Cerebellar cortex (tissue), 1 donor: Measurements from ENCODE around the gene ZFP62.

Experiments
- DNase-seq: peaks from one replicate; pipeline ENCODE4 v3.0.0-alpha.2; 2015; ENCODE audit warnings: low spot score

Gene ZFP62

DNA sequence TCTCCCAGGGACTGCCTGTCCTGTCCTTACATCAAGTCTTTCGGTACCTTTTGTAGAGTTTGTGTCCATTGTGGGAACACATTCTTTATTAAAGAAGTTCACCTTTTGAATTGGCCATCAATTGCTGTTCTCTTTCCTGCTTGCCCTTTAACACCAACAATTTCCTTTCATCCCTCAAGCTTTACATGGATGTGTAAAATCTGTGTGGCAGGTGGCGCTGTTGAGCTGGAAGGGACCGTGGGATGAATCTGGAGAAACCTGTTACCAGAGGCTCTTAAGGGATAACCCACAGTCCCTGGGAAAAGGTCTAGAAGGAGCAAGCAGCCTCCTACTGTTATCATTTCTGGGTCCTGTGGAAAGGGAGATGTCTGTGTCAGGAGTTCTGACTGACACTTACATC is 7.9 kb upstream of the ZFP62 start:
- peak; percentile 85 for DNase-seq

DNA sequence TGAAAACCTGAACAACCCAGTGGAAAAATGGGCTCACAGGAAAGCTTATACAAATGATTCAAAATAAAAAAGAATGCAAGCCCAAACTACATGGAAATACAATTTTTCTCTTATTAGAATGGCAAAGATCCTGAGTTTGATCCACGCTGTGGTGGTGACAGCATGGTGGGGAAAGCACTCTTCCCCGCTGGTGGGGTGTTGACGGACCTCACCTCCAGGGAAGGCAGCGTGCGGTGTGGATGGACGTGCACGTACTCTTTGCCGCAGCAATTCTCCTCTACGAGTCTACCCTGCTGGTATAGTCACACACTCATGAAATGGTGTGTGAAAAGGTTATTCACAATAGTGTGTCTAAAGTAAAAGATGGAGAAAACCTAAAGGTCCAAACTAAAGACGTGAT is 5.9 kb upstream of the ZFP62 start:
- no peak for DNase-seq

DNA sequence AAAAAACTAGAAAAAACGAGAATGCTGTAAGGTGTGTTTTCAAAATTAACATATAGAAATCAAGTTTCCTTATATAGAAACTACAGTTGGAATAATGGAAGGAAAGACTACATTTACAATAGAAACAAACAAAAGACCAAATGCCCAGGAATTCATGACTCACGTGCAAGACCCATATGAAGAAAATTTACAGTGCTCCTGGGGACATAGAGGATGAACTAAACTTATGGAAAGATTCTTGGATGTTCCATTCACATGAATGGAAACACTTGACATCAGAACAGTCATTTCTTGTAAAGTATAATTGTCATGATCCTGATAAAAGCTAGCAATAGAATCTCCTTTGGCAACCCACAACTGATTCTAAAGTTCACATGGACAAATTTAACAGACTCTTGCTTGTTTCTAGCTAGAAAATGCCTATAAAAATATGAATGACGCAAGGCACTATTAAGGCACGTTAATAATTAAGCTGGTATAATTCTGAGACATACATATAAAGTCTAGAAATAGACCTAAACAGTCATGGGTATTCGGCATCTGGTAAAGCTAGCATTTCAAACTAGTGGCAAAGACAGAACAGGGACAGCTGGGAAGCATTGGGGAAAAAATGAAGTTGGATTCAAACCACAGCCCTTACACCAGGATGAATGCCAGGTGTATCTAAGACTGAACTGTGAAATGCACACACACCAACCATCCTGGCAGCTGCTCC is 5.1 kb upstream of the ZFP62 start:
- no peak for DNase-seq

DNA sequence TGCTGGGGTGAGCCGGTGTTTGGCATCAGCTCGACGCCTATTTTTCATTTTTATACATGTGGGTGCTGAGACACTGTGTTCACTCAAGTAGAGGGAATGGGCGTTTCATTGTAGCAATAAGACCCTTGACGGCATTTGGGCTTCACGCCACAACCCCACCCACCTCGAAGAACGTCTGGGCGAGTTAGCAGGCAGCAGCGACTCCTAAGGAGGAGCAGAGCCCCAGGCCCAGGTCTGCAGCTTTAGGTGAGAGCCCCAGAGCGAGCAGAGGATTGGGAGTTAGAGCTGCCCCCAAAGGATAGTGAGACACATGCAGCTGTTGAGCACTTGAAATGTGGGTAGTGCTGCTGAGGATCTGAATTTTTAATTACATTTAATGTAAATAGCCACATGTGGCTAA is 1.6 kb upstream of the ZFP62 start:
- DNase-seq = peak; percentile 38

GRCh38 chr5:180860273-180860886 is 696 bp downstream of the ZFP62 start:
- DNase-seq = peak; percentile 64

- DNase-seq = no peak
These were observed 2.5 kb downstream of the ZFP62 start for GRCh38 chr5:180858586-180858985.

- DNase-seq = no peak
These were observed 7.3 kb downstream of the ZFP62 start for GRCh38 chr5:180853848-180854176.

DNA sequence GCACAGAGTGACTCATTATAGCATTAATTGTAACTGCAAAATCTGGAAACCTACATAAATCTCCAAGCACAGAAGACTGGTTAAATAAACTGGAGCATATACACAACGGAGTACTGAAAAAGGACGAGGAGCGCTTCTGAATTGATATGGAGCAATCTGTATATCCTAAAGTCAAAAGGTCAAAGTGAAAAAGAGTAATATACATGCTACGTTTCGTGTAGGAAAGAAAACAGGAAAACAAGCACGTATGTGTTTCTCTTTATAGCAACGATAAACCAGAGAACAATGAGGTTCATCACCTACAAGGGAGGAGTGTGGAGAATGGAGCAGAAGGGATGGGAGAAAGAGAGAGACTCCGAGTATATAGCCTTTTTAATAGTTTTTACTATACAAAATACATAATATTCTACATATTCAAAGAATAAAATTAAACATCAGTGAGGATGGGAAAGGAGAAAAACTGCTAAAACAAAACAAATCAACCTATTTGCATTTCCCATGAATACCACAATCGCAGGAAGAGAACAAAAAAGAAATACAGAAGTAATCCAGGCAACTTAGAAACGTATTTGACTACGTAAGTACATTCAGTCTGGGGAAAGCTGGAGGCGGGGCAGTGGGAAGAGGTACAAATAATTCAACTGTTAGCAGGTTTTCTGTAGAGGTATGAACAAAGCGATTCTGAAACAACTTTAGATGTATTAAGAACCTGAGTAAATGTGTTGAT is 7.8 kb downstream of the ZFP62 start:
- no peak for DNase-seq

GRCh38 chr5:180852495-180852894 is 8.6 kb downstream of the ZFP62 start:
- no peak for DNase-seq

DNA sequence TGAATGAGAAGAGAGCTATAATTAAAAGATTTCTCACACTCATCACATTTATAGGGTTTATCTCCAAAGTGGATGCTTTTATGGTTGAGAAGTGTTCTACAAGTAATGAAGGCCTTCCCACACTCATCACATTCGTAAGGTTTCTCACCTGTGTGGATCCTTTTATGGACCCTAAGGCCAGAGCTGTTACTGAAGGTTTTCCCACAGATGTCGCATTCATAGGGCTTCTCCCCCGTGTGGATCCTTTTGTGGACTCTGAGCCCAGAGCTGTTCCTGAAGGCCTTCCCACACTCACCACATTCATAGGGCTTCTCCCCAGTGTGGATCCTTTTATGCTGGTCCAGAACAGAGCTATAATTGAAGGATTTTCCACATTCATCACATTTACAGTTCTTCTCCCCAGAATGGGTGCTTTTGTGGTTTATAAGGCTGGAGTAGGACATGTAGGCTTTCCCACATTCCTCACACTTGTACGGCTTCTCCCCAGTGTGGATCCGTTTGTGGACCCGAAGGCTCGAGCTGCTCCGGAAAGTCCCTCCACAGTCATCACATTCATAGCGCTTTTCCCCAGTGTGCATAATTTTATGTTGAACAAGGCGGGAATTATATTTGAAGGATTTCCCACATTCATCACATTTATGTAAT is 10.5 kb downstream of the ZFP62 start:
- DNase-seq = no peak

- no peak for DNase-seq
These were observed 11.2 kb downstream of the ZFP62 start for GRCh38 chr5:180849827-180850226.

GRCh38 chr5:180848878-180849277 is 12.2 kb downstream of the ZFP62 start:
- DNase-seq = no peak

GRCh38 chr5:180848265-180848664 is 12.8 kb downstream of the ZFP62 start:
- DNase-seq = no peak

GRCh38 chr5:180847026-180847425 is 14.1 kb downstream of the ZFP62 start:
- DNase-seq = no peak

- DNase-seq = no peak
These were observed 16.2 kb downstream of the ZFP62 start for GRCh38 chr5:180844858-180845257.

GRCh38 chr5:180844432-180844831 is 16.6 kb downstream of the ZFP62 start:
- no peak for DNase-seq

GRCh38 chr5:180839935-180840334 is 21.1 kb downstream of the ZFP62 start:
- DNase-seq = no peak

GRCh38 chr5:180839227-180839626 is 21.8 kb downstream of the ZFP62 start:
- no peak for DNase-seq

DNA sequence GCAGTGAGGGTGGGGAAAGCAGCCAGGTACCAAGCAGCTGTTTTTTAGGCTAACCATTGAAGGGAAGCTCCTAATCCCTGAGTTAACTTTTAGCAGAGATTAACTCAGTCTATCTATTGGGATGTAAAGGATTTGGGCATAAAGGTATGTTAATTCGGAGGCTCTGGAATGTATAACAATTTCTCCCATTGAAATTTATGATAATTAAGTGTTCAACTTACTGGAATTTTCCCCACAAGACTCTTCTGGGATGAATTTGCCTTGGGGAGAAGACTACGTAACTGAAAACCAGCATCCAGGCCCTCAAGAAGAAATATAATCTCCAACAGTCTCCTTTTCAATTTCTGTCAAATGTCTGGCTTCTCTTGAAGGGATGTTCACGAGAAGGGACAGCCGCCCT is 23.6 kb downstream of the ZFP62 start:
- DNase-seq = no peak

- DNase-seq = no peak
These were observed 28.4 kb downstream of the ZFP62 start for GRCh38 chr5:180832638-180833068.

GRCh38 chr5:180831139-180832093 is 29.7 kb downstream of the ZFP62 start:
- DNase-seq = peak; percentile 68
